Neutrophil (primary cell): ENCODE data around the gene FAM227B.

Experiments
- H3K27ac ChIP-seq: fragments of 200-600 bp; sonication (generic); 2 replicates; pipeline ENCODE4 v1.5.1; 2016; ENCODE audit warnings: mild to moderate bottlenecking, moderate library complexity
- H3K27me3 ChIP-seq: fragments of 200-600 bp; sonication (generic); 2 replicates; pipeline ENCODE4 v1.6.0; 2016; ENCODE audit warnings: mild to moderate bottlenecking
- H3K36me3 ChIP-seq: fragments of 200-600 bp; sonication (generic); 2 replicates; pipeline ENCODE4 v1.5.1; 2017
- H3K4me1 ChIP-seq, 2 experiments: fragments of 200-600 bp in 1 of 2; sonication (generic) in 1 of 2; 1 replicate in 1 of 2; 2 replicates in 1 of 2; pipeline versions ENCODE4 v1.5.1 to v1.6.1; 2013 to 2016; ENCODE audit warnings: low read depth in 1 of 2, low read length in 1 of 2, mild to moderate bottlenecking in 1 of 2, moderate library complexity in 1 of 2; ENCODE audit not compliant: control insufficient read depth in 1 of 2, insufficient read depth in 1 of 2
- H3K4me3 ChIP-seq, 2 experiments: fragments of 200-600 bp in 1 of 2; sonication (generic) in 1 of 2; 1 replicate in 1 of 2; 2 replicates in 1 of 2; pipeline ENCODE4 v1.5.1; 2013 to 2016; ENCODE audit warnings: low read depth in 1 of 2, low read length in 1 of 2, mild to moderate bottlenecking in 1 of 2, moderate library complexity in 1 of 2
- H3K9me3 ChIP-seq: fragments of 200-600 bp; sonication (generic); 2 replicates; pipeline ENCODE4 v1.5.1; 2016
- TF ChIP-seq, protein P1 (sequence below): fragments of 200-600 bp; sonication (generic); IDR thresholded peaks from 2 replicates; pipeline ENCODE4 v1.5.1; 2016; ENCODE audit warnings: antibody characterized with exemption

Gene FAM227B

GRCh38 chr15:49331442-49331841 lies 289.2 kb downstream of the FAM227B start:
- Histone ChIP-seq H3K27ac (no peak overlapping the region), H3K4me3 (no peak overlapping the region), H3K36me3 (peaks cover 6% of the 10 kb centered on the region), H3K4me1 (no peaks in the 10 kb centered on the region), H3K9me3 (no peaks in the 10 kb centered on the region), H3K27me3 (no peaks in the 10 kb centered on the region)
- TF ChIP-seq, protein P1, sequence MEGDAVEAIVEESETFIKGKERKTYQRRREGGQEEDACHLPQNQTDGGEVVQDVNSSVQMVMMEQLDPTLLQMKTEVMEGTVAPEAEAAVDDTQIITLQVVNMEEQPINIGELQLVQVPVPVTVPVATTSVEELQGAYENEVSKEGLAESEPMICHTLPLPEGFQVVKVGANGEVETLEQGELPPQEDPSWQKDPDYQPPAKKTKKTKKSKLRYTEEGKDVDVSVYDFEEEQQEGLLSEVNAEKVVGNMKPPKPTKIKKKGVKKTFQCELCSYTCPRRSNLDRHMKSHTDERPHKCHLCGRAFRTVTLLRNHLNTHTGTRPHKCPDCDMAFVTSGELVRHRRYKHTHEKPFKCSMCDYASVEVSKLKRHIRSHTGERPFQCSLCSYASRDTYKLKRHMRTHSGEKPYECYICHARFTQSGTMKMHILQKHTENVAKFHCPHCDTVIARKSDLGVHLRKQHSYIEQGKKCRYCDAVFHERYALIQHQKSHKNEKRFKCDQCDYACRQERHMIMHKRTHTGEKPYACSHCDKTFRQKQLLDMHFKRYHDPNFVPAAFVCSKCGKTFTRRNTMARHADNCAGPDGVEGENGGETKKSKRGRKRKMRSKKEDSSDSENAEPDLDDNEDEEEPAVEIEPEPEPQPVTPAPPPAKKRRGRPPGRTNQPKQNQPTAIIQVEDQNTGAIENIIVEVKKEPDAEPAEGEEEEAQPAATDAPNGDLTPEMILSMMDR = no peak

DNA sequence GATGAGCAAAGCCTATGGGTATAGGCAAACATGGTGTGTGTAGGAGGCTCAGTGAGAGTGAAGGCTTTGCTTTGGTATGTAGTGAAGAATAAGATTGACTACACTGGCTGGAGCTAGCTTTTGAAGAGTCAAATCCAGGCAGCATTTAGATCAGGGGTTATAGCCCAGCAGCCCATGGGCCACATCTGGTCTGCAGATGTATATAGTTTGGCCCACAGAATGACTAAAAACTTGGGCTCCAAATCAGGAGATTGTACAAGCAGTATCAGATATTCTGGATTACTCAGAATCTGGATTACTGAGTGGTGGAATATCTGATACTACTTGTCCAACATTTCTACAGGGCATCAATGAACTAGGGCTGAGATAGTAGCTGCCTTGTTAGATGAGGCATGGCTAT lies 290.5 kb downstream of the FAM227B start:
- no peak overlapping the region for H3K4me3 ChIP-seq
- H3K27me3 ChIP-seq = no peaks in the 10 kb centered on the region
- no peaks in the 10 kb centered on the region for H3K9me3 ChIP-seq
- peaks cover 6% of the 10 kb centered on the region for H3K36me3 ChIP-seq
- no peaks in the 10 kb centered on the region for H3K4me1 ChIP-seq
- H3K27ac ChIP-seq = no peak overlapping the region
- TF ChIP-seq, protein P1 = no peak

GRCh38 chr15:49328941-49329340 lies 291.7 kb downstream of the FAM227B start:
- TF ChIP-seq, protein P1 = no peak
- H3K4me3 ChIP-seq = no peak overlapping the region
- no peak overlapping the region for H3K27ac ChIP-seq
- peaks cover 6% of the 10 kb centered on the region for H3K36me3 ChIP-seq
- H3K27me3 ChIP-seq = no peaks in the 10 kb centered on the region
- H3K4me1 ChIP-seq = no peaks in the 10 kb centered on the region
- no peaks in the 10 kb centered on the region for H3K9me3 ChIP-seq

DNA sequence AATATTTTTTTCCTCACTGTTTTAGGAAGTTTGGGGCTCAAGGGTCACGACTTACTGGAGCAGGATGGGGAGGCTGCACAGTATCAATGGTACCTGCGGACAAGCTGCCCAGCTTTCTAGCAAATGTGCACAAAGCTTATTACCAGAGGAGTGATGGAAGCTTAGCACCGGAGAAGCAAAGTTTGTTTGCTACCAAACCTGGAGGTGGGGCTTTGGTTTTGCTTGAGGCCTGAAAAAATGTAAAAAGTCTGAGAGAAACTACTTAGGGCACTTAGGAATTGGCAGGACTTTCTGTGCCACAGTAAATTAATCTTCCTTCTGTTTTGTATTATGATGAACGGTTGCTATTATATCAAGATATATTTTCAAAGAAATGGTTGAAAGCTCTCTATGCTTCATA lies 292.7 kb downstream of the FAM227B start:
- Histone ChIP-seq H3K4me1 (no peaks in the 10 kb centered on the region), H3K36me3 (peaks cover 10% of the 10 kb centered on the region), H3K27me3 (no peaks in the 10 kb centered on the region), H3K4me3 (no peak overlapping the region), H3K9me3 (no peaks in the 10 kb centered on the region), H3K27ac (no peak overlapping the region)
- TF ChIP-seq, protein P1 = no peak

- no peaks in the 10 kb centered on the region for H3K27me3 ChIP-seq
- no peak overlapping the region for H3K4me3 ChIP-seq
- TF ChIP-seq, protein P1 = no peak
- no peaks in the 10 kb centered on the region for H3K9me3 ChIP-seq
- peaks cover 3 to 14% of the 10 kb centered on the region in 2 experiments for H3K4me1 ChIP-seq
- no peak overlapping the region for H3K27ac ChIP-seq
- peaks cover 19% of the 10 kb centered on the region for H3K36me3 ChIP-seq
These were observed 297.4 kb downstream of the FAM227B start for GRCh38 chr15:49323207-49323606.

DNA sequence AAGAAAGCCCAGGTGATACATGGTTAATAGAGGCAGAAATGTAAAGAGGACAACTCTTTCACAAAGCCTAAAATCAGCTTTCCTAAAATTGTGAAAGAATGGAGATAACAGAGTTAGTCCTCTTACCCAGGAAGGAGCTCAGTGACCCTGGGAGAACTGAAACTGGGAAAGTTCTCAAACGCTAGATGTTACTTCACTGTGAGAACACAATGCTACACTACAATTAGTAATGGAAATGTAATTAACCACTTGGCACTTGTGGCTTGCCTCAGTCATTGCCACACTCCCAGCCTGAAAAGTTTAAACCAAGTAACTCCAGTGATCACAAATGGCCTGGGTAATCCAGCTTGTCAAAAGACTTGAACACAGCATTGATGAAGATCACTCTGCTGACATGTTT lies 300.3 kb downstream of the FAM227B start:
- TF ChIP-seq, protein P1 = no peak
- Histone ChIP-seq H3K36me3 (peaks cover 17% of the 10 kb centered on the region), H3K4me1 (peaks cover 3 to 14% of the 10 kb centered on the region in 2 experiments), H3K9me3 (no peaks in the 10 kb centered on the region), H3K27ac (peak overlapping the region; percentile 34), H3K27me3 (no peaks in the 10 kb centered on the region), H3K4me3 (no peak overlapping the region)
